Loucy (cell line): ENCODE measurements around the gene OR4K2.
"Not testable (repeated sequence)": the region's sequence is repeated elsewhere in the genome, so short reads cannot be mapped to it uniquely, and the experiment has no call there.

Source experiments
- CTCF ChIP-seq: fragments of 200-600 bp; sonication (generic); conservative IDR thresholded peaks from 2 replicates; pipeline ENCODE4 v1.5.1; 2014; ENCODE audit warnings: mild to moderate bottlenecking, antibody characterized with exemption, low read length
- EZH2phosphoT487 ChIP-seq: fragments of 200-600 bp; IDR thresholded peaks from 2 replicates; pipeline ENCODE4 v1.6.1; 2018; ENCODE audit warnings: antibody characterized with exemption, mild to moderate bottlenecking, moderate library complexity, borderline replicate concordance

- not testable (repeated sequence) for TF ChIP-seq CTCF, EZH2phosphoT487
Measured at GRCh38 chr14:19827626-19828244, 47.2 kb upstream of the OR4K2 start.
